Epithelial cell of esophagus (primary cell): Measurements from ENCODE around the gene ARIH2.
A peak's percentile ranks its signal among the peaks of the same experiment; 100 is the strongest.

ENCODE experiments used
- DNase-seq: peaks from one replicate; pipeline ENCODE4 v3.0.0; 2010; ENCODE audit warnings: low read depth
- H3K4me3 ChIP-seq: 2 replicates; pipeline ENCODE4 v1.5.1; 2011; ENCODE audit warnings: mild to moderate bottlenecking, low read length, control low read depth
- TF ChIP-seq, protein P1 (sequence below): IDR thresholded peaks from 2 replicates; pipeline ENCODE4 v1.5.1; 2011; ENCODE audit warnings: low read depth, mild to moderate bottlenecking, low read length, control low read depth, inconsistent platforms; ENCODE audit not compliant: insufficient read depth; ENCODE audit errors: missing control alignments

ARIH2 gene

DNA sequence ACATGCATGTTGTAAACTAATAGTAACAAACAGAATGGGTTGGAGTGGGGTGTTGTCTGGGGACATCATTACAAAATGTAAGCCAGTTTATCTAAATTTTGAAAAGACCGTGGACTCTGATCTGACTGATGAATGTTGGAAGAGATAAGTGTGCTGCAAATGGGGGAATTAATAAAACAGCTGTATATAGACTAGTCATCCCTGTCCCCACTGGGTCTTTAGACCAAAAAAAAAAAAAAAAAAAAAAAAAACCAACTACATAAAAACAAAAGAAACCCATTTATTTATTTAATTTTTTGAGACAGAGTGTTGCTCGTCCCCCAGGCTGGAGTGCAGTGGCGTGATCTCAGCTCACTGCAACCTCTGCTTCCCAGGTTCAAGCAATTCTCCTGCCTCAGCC, 20.0 kb downstream of the ARIH2 start:
- TF ChIP-seq, protein P1, sequence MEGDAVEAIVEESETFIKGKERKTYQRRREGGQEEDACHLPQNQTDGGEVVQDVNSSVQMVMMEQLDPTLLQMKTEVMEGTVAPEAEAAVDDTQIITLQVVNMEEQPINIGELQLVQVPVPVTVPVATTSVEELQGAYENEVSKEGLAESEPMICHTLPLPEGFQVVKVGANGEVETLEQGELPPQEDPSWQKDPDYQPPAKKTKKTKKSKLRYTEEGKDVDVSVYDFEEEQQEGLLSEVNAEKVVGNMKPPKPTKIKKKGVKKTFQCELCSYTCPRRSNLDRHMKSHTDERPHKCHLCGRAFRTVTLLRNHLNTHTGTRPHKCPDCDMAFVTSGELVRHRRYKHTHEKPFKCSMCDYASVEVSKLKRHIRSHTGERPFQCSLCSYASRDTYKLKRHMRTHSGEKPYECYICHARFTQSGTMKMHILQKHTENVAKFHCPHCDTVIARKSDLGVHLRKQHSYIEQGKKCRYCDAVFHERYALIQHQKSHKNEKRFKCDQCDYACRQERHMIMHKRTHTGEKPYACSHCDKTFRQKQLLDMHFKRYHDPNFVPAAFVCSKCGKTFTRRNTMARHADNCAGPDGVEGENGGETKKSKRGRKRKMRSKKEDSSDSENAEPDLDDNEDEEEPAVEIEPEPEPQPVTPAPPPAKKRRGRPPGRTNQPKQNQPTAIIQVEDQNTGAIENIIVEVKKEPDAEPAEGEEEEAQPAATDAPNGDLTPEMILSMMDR = no peak
- DNase-seq = no peak
- no peak overlapping the region for H3K4me3 ChIP-seq

DNA sequence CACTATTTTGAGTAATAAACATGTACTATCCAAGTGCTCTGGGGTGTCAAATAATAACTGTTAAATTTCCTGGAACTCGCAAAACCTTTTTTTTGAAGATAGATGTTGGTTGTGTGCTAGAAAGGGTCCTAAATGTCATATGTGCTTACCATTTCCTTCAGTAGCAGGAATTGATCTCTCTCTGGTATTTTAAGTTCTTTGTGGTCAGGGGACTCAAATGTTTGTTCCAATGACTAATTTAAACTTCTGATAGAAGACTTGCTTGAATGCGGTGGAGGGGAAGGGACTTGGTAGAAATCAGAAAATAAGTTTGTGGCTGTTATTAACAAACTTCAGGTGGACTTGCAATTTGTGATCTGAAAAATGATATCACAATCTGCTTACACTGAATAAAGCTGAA, 26.8 kb downstream of the ARIH2 start:
- no peak overlapping the region for H3K4me3 ChIP-seq
- no peak for DNase-seq
- TF ChIP-seq, protein P1 = no peak

GRCh38 chr3:48945891-48946549, 27.4 kb downstream of the ARIH2 start:
- no peak for DNase-seq
- TF ChIP-seq, protein P1 = no peak
- H3K4me3 ChIP-seq = no peak overlapping the region

- DNase-seq = no peak
- TF ChIP-seq, protein P1 = no peak
- no peak overlapping the region for H3K4me3 ChIP-seq
Measured at GRCh38 chr3:48949376-48949717, 30.7 kb downstream of the ARIH2 start.

GRCh38 chr3:48950051-48950450, 31.4 kb downstream of the ARIH2 start:
- no peak for DNase-seq
- TF ChIP-seq, protein P1 = no peak
- H3K4me3 ChIP-seq = no peak overlapping the region

DNA sequence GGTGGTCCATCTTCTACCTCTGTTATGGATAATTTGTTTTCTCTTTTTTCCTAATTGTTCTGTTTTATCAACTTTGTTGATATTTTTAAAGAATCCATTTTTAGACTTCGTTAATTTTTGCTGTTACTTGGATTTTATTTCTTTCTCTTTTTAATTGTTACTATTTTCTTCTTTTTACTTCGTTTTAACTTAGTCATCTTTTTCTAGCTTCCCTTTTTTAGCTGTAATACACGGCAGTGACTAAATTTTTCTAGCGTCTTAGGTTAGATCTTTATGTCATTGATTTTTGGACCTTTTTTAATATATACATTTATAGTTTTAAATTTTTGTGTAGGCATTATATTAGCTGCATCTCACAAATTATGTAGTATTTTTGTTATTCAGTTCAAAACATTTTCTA, 33.1 kb downstream of the ARIH2 start:
- TF ChIP-seq, protein P1 = no peak
- no peak overlapping the region for H3K4me3 ChIP-seq
- DNase-seq = no peak

DNA sequence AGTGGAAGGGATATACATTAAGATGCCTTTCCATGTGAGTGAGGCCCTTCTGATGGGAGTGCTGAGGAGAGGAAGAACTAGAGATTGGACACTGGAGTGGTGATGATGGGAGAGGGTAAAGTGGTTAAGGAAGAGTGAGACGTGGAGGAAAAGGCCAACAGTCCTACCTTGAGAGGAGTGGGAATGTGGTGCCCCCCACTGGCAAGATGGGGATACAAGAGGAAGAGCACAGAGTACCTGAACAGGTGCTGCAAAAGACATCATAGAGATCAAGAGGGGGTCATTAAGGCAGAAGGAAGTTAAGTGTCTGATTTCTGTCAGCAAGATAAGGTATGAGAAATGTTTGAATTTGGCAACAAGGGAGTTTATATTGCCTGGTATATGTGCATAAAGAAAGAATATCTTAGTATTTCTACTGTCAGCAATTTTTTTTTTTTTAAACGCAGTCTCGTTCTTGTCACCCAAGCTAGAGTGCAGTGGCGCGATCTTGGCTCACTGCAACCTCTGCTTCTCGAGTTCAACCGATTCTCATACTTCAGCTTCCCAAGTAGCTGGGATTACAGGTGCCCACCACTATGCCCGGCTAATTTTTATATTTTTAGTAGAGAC, 34.0 kb downstream of the ARIH2 start:
- DNase-seq = peak; percentile 46
- H3K4me3 ChIP-seq = no peak overlapping the region
- TF ChIP-seq, protein P1 = peak; percentile 38
